H7 (cell line): ENCODE data around the gene PUDP. TPM values are rescaled to one million over a fixed set of nuclear protein-coding genes. Genes with fewer than 3 reads are reported as not detected.
"Not testable (repeated sequence)": the region's sequence is repeated elsewhere in the genome, so short reads cannot be mapped to it uniquely, and the experiment has no call there.

ENCODE experiments used
- DNase-seq: peaks from one replicate; pipeline ENCODE4 v3.0.0; 2012
- H3K27me3 ChIP-seq: 2 replicates; pipeline ENCODE4 v1.6.0; 2011; ENCODE audit warnings: mild to moderate bottlenecking, low read length; ENCODE audit not compliant: control insufficient read depth, insufficient read depth
- H3K36me3 ChIP-seq: replicated peaks from 2 replicates; pipeline ENCODE4 v1.5.1; 2011; ENCODE audit warnings: low read length; ENCODE audit not compliant: control insufficient read depth, insufficient read depth
- H3K4me3 ChIP-seq: 2 replicates; pipeline ENCODE4 v1.5.1; 2011; ENCODE audit warnings: low read depth, mild to moderate bottlenecking, control low read depth, low read length, moderate library complexity; ENCODE audit not compliant: insufficient read depth
- total RNA-seq: library from RNA; depleted of rRNA; stranded (reverse); fragments of >200 nt; shearing (Covaris generic); gene quantifications from 2 replicates; pipeline ENCODE4 v1.2.3, GENCODE V29; 2014; rRNA removed

Gene PUDP
- total RNA-seq, 1 experiment from 2014 or later: 30.5 TPM

DNA sequence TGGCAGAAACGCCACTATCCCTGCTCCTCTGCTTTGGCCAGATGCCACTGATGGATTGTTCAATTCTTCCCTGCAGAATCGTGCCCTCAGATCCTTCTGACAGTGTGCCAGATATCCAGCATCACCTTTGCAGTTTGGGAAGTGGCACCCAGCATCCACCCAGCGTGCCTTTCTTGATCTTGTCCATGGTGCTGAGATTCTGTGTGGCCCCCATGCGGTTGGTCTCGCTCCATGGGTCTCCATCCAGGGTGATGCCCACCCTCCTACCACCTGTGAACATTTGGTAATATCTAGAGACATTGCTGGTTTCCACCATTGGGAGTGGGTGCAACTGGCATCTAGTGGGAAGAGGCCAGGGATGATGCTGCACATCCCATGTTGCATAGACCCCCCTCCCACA lies 121.6 kb downstream of the PUDP start:
- not testable (repeated sequence) for H3K36me3 ChIP-seq, H3K27me3 ChIP-seq, DNase-seq, H3K4me3 ChIP-seq

DNA sequence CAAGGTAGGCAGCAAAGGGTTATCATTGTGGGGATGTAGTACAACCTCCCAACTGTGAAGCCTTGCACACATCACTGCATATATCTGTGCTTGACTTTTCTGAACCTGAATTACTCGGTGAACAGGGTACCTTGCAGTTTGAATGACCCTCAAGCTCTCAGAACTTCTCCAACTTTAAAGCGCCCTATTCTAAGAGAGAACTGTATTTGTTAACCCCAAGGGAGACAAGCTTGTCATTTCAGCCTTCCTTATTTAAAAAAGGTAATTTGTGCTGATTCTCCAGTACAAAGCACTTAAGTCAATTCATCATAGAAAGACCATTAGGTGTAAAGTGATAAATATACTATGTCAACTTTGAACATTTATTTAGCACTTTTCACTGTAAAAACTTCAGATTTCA lies 122.5 kb downstream of the PUDP start:
- no peak overlapping the region for H3K4me3 ChIP-seq
- no peaks in the 10 kb centered on the region for H3K36me3 ChIP-seq
- DNase-seq: no peak
- no peaks in the 10 kb centered on the region for H3K27me3 ChIP-seq

DNA sequence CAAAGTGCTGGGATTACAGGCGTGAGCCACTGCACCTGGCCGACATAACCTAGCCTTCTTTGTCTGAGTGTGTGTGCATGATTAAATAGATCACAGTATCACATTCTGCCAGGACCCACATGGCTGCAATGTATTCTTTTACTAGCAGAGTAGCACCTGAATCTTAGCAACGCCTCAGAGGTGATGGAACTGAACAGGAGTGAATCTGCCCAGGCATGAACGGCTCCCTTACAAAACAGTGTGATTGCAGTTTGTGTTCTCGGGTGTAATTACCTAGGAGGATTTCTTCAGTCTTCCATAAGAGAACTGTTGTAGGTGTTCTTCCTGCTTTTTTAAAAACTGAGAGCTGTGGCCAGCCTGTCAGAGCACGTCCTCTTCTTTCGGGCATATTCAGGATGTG lies 123.1 kb downstream of the PUDP start:
- no peak for DNase-seq
- Histone ChIP-seq H3K4me3 (no peak overlapping the region), H3K27me3 (no peaks in the 10 kb centered on the region), H3K36me3 (no peaks in the 10 kb centered on the region)

DNA sequence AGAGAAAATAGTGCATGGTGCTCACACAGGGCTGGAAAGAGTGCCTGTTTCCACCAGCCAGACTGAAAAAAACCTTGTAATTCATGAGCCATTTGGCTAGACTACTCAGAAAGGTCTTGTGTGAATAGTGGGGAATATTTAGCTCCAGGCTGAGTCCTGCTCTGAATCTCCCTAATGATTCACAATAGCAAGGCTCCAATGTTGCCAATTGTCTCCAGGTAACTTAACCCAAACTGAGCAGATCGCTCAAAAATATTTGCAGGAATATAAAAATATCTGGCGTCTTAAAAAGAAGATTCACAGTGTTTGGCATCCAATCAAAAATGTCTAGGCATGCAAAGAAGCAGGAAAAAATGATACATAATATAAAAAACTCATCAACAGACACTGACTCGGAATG lies 125.0 kb downstream of the PUDP start:
- H3K27me3 ChIP-seq, H3K4me3 ChIP-seq, H3K36me3 ChIP-seq, DNase-seq: not testable (repeated sequence)

DNA sequence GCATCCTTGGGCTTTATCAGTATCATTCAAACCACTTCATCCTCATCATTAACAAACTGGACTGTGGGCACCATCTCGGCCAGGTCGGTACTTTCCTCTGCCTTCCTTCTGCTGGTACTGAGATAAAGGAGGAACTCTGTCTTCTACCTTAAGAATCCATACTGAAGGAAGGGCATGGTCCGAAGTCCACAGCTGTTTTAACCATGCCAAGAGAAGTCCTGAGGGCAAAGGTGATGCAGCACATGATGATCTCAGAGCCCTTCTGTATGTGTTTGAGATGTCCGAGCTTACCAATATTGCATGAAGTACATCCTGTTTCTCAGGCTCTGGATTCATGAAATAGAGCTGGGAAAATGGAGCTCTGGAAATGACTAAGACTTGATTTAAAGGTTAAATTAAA lies 126.0 kb downstream of the PUDP start:
- no peaks in the 10 kb centered on the region for H3K27me3 ChIP-seq
- DNase-seq: no peak
- H3K4me3 ChIP-seq: no peak overlapping the region
- no peaks in the 10 kb centered on the region for H3K36me3 ChIP-seq

DNA sequence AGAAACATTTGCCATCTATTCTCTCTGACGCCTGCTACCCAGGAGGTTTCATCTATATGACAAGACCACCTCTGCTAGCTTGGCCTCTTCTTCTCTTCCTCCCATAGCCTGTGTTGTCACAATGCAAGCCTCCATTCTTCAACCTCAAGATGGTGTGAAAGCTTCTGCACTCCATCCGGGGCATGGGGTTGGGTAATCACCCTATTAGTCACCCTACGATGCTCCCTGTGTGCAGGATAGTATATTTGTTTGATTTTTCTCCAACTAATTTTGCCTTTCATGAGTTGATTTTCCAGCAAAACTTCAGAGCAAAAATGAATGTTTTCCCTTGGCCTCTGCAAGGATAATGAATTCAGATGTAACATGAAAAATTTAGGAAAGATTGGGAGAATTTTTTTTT lies 128.4 kb downstream of the PUDP start:
- DNase-seq: no peak
- H3K4me3 ChIP-seq: no peak overlapping the region
- H3K36me3 ChIP-seq: no peaks in the 10 kb centered on the region
- H3K27me3 ChIP-seq: no peaks in the 10 kb centered on the region

DNA sequence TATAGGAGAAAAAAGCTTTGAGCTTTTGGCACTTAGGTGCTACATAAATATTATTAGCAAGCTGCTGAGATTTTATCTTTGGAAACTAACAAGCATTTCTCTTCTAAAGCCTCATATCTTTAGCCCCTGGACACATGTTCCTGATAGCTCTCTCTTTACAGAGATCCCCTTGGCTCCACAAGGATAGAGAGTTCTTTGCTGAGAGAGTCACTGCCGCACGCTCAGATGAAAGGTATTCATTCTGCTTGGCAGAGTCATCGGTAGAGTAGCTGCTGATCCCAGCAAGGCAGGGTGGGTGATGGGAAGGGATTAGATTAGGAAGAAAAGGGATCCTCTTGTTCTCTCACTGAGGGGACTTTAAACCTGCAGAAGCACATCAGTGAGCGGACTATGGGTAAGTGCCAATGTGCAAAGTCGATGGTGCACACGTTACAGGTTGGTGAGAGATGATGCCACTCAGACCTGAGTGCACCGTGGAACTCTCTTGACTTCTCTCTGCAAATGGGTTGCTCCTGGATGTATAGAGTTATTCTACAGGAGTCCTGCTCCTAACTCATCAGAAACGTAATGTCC lies 135.6 kb downstream of the PUDP start:
- not testable (repeated sequence) for H3K4me3 ChIP-seq, H3K27me3 ChIP-seq, DNase-seq, H3K36me3 ChIP-seq

DNA sequence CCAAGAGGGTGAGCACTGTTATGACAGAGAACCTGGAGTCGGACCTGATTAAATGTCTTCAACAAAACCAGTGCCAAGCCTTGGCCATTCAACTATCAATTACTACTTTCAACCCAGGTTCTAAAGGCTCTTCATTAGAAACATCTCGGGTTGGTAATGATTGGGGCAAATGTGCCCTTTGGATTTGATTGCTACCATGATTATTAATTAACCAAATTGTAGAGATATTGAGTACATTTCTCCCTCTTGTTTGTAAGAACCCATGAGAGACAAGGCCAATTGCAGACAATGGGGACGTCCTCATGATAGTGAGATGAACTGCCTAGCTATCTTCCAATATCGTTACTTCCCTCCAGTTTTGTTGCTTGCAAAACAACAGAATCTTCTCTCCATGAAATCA lies 137.1 kb downstream of the PUDP start:
- H3K4me3 ChIP-seq, H3K27me3 ChIP-seq, DNase-seq, H3K36me3 ChIP-seq: not testable (repeated sequence)

DNA sequence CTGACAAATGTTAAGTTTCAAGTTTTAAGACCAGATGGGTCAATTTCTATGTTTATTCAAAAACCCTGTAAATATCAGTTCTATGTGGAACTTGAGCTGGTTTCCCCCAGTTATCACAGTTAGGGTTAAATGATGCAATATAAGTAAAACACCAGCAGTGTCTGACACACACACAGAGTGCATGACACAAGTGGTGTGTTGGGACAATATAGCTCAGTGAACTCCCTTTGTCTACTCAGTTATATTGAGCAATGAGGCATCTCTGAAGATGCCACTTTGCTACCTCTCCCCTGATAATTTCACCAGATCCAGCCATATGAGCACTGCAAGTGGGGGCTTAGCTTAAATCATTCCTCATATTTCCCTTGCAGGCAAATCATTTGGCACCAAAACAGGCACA lies 140.6 kb downstream of the PUDP start:
- DNase-seq, H3K4me3 ChIP-seq, H3K36me3 ChIP-seq, H3K27me3 ChIP-seq: not testable (repeated sequence)

Other genes starting within 250 kb of the PUDP start
- 1.0 and 1.8 TPM in 2 replicates for gene STS, start 441 bp downstream of the PUDP start, total RNA-seq